B cell (primary cell): ENCODE data around the gene UBE2U. TPM values are rescaled to one million over a fixed set of nuclear protein-coding genes. Genes with fewer than 3 reads are reported as not detected.

Experiments
- ATAC-seq: fragments of 200-7000 bp; cut with Tn5 transposase; one replicate; pipeline ENCODE4 v1.10.0; 2021; ENCODE audit warnings: low read depth, mild to moderate bottlenecking, moderate number of reproducible peaks, moderate library complexity
- CTCF ChIA-PET: fragments of 350-600 bp; sonication (Branson Sonifier 250); formaldehyde crosslinking; loops from one replicate; lab custom pipeline; 2021; ENCODE audit warnings: antibody characterized with exemption, inconsistent platforms; lab: Charles Lee
- POLR2A ChIA-PET: fragments of 350-600 bp; sonication (Branson Sonifier 250); formaldehyde crosslinking; loops from one replicate; lab custom pipeline; 2021; ENCODE audit warnings: antibody characterized with exemption; lab: Charles Lee
- DNase-seq: peaks from one replicate; pipeline ENCODE4 v3.0.0; 2013
- H2AFZ ChIP-seq: 2 replicates; pipeline ENCODE4 v1.6.1; 2012; ENCODE audit warnings: mild to moderate bottlenecking, low read depth, low read length; ENCODE audit not compliant: insufficient read depth, poor library complexity, severe bottlenecking
- H3K27ac ChIP-seq, 2 donors: 1 replicate in 1 of 2; 2 replicates in 1 of 2; pipeline ENCODE4 v1.5.1; 2012 to 2013; ENCODE audit warnings: low read length in 2 of 2, mild to moderate bottlenecking in 2 of 2, moderate library complexity in 1 of 2
- H3K27me3 ChIP-seq, 4 experiments: fragments of 200-600 bp in 1 of 4; sonication (generic) in 1 of 4; replicated peaks in 1 of 4; 1 replicate in 2 of 4; 2 replicates in 2 of 4; pipeline versions ENCODE4 v1.6.1 to v1.7.0; 2013 to 2016; ENCODE audit warnings: low read length in 3 of 4, mild to moderate bottlenecking in 2 of 4, mixed read lengths in 1 of 4, moderate library complexity in 1 of 4; ENCODE audit not compliant: insufficient read depth in 4 of 4, control insufficient read depth in 3 of 4; ENCODE audit errors: control extremely low read depth in 1 of 4
- H3K36me3 ChIP-seq, 2 experiments: replicated peaks in 1 of 2; 1 replicate in 1 of 2; 2 replicates in 1 of 2; pipeline versions ENCODE4 v1.6.1 to v1.7.1; 2013; ENCODE audit warnings: low read length in 1 of 2; ENCODE audit not compliant: insufficient read depth in 2 of 2, control insufficient read depth in 1 of 2; ENCODE audit errors: control extremely low read depth in 1 of 2, extremely low read depth in 1 of 2
- H3K4me1 ChIP-seq, 2 donors: fragments of 200-600 bp in 1 of 2; sonication (generic) in 1 of 2; 1 replicate in 1 of 2; 2 replicates in 1 of 2; pipeline versions ENCODE4 v1.5.1 to v1.6.1; 2013 to 2017; ENCODE audit warnings: low read length in 2 of 2; ENCODE audit not compliant: control insufficient read depth in 2 of 2, insufficient read depth in 2 of 2
- H3K4me2 ChIP-seq: replicated peaks from 2 replicates; pipeline ENCODE3; 2012; ENCODE audit warnings: mild to moderate bottlenecking, low read depth, low read length; ENCODE audit not compliant: poor library complexity, severe bottlenecking
- H3K4me3 ChIP-seq, 5 experiments: fragments of 200-600 bp in 1 of 5; sonication (generic) in 1 of 5; 1 replicate in 3 of 5; 2 replicates in 2 of 5; pipeline versions ENCODE4 v1.5.1 to v1.7.0; 2011 to 2016; ENCODE audit warnings: low read length in 4 of 5, mild to moderate bottlenecking in 4 of 5, low read depth in 2 of 5, control low read depth in 1 of 5, moderate library complexity in 1 of 5; ENCODE audit not compliant: insufficient read depth in 1 of 5; ENCODE audit errors: control extremely low read depth in 1 of 5, extremely low read depth in 1 of 5
- H3K79me2 ChIP-seq: fragments of 200-600 bp; sonication (generic); one replicate; pipeline ENCODE4 v1.6.0; 2016; ENCODE audit warnings: low read length; ENCODE audit not compliant: control insufficient read depth, insufficient read depth
- H3K9ac ChIP-seq: fragments of 200-600 bp; sonication (generic); 2 replicates; pipeline ENCODE4 v1.6.1; 2017; ENCODE audit warnings: mild to moderate bottlenecking, low read length, moderate library complexity
- H3K9me3 ChIP-seq, 3 donors: one replicate each; pipeline versions ENCODE4 v1.6.1 to v1.7.1; 2013; ENCODE audit warnings: low read length in 2 of 3; ENCODE audit not compliant: control insufficient read depth in 2 of 3, insufficient read depth in 1 of 3; ENCODE audit errors: control extremely low read depth in 1 of 3
- H4K20me1 ChIP-seq: 2 replicates; pipeline ENCODE4 v1.6.0; 2012; ENCODE audit warnings: mild to moderate bottlenecking, low read length; ENCODE audit not compliant: insufficient read depth, control insufficient read depth, poor library complexity, severe bottlenecking
- H3K27ac Mint-ChIP-seq: one replicate; pipeline ENCODE4 v1.8.0; 2021; ENCODE audit warnings: mixed read lengths
- H3K27me3 Mint-ChIP-seq: one replicate; pipeline ENCODE4 v1.8.0; 2021; ENCODE audit warnings: mixed read lengths
- H3K4me1 Mint-ChIP-seq: one replicate; pipeline ENCODE4 v1.8.0; 2021; ENCODE audit warnings: mixed read lengths
- H3K4me3 Mint-ChIP-seq: one replicate; pipeline ENCODE4 v1.8.0; 2021; ENCODE audit warnings: mixed read lengths
- H3K9me3 Mint-ChIP-seq: one replicate; pipeline ENCODE4 v1.8.0; 2022; ENCODE audit warnings: mixed read lengths; ENCODE audit not compliant: insufficient read depth
- CTCF ChIP-seq: fragments of 200-600 bp; IDR thresholded peaks from one replicate; pipeline ENCODE4 v1.8.0; 2022; ENCODE audit warnings: antibody characterized with exemption, mild to moderate bottlenecking
- EZH2 ChIP-seq: IDR thresholded peaks from 2 replicates; pipeline ENCODE4 v1.6.1; 2012; ENCODE audit warnings: borderline replicate concordance, low read depth, mild to moderate bottlenecking, moderate library complexity, low read length; ENCODE audit not compliant: insufficient read depth, poor library complexity, severe bottlenecking
- whole genome bisulfite sequencing: methylation state at CpG from one replicate; pipeline ENCODE4 v1.1.5; 2013; ENCODE audit warnings: missing lambda C conversion rate; ENCODE audit not compliant: insufficient coverage; 5-methylcytosine and 5-hydroxymethylcytosine counted together
- intact Hi-C: fragments of 100-400 bp; cut with micrococcal nuclease; formaldehyde crosslinking; loops from one replicate; pipeline ENCODE4 v1.10.0; 2022
- polyA plus RNA-seq: library from polyadenylated mRNA; depleted of rRNA; stranded (reverse); fragments of >200 nt; gene quantifications from 2 replicates; pipeline ENCODE4 v1.2.3, GENCODE V29; 2012
- total RNA-seq, 2 donors: library from RNA; stranded (reverse); fragments of 120-200 nt in 1 of 2; gene quantifications; 1 replicate in 1 of 2; 2 replicates in 1 of 2; pipeline versions ENCODE4 v1.2.3 to v1.2.4, GENCODE V29; 2013 to 2022

UBE2U gene
- total and polyA plus RNA-seq, 2 donors (not counting 1 experiment from before 2014, with no cell fraction given): not detected

- Histone ChIP-seq H3K27me3 (peaks cover 0 to 12% (median 4%) of the 10 kb centered on the region in 4 experiments), H3K4me3 (no peak overlapping the region), H3K4me1 (no peaks in the 10 kb centered on the region), H3K79me2 (no peaks in the 10 kb centered on the region), H3K27ac (no peak overlapping the region), H3K9me3 (no peaks in the 10 kb centered on the region), H2AFZ (no peak overlapping the region), H3K9ac (no peak overlapping the region), H3K4me2 (no peak overlapping the region), H4K20me1 (no peaks in the 10 kb centered on the region), H3K36me3 (no peaks in the 10 kb centered on the region)
- WGBS: no CpG with 5 or more reads among the region's 2 CpGs
- H3K9me3 Mint-ChIP-seq: no peaks in the 10 kb centered on the region
- DNase-seq: no peak
- ChIA-PET POLR2A (no interaction called here), CTCF (no interaction called here)
- H3K4me3 Mint-ChIP-seq: no peak overlapping the region
- TF ChIP-seq CTCF (no peak), EZH2 (no peak)
- H3K4me1 Mint-ChIP-seq: no peaks in the 10 kb centered on the region
- intact Hi-C loops: no loop called here
- peaks cover 36% of the 10 kb centered on the region for H3K27me3 Mint-ChIP-seq
- no peak overlapping the region for H3K27ac Mint-ChIP-seq
- ATAC-seq: no peak
These were observed 91.7 kb downstream of the UBE2U start for GRCh38 chr1:64295136-64295535.

GRCh38 chr1:64295561-64295960, 92.1 kb downstream of the UBE2U start:
- no peaks in the 10 kb centered on the region for H3K9me3 Mint-ChIP-seq
- no peak overlapping the region for H3K4me2 ChIP-seq
- ATAC-seq (no peak), DNase-seq (no peak)
- no peak overlapping the region for H3K27ac Mint-ChIP-seq
- H3K27me3 Mint-ChIP-seq: peaks cover 39% of the 10 kb centered on the region
- no peak overlapping the region for H3K27ac ChIP-seq
- H4K20me1 ChIP-seq: no peaks in the 10 kb centered on the region
- H3K79me2 ChIP-seq: no peaks in the 10 kb centered on the region
- H3K27me3 ChIP-seq: peaks cover 0 to 12% (median 4%) of the 10 kb centered on the region in 4 experiments
- CTCF ChIA-PET: no interaction called here
- POLR2A ChIA-PET: no interaction called here
- H3K4me1 Mint-ChIP-seq: no peaks in the 10 kb centered on the region
- no peak overlapping the region for H3K4me3 Mint-ChIP-seq
- intact Hi-C loops: no loop called here
- H3K4me1 ChIP-seq: no peaks in the 10 kb centered on the region
- no peak overlapping the region for H3K4me3 ChIP-seq
- H3K36me3 ChIP-seq: no peaks in the 10 kb centered on the region
- no peak overlapping the region for H2AFZ ChIP-seq
- no peak overlapping the region for H3K9ac ChIP-seq
- no peaks in the 10 kb centered on the region for H3K9me3 ChIP-seq
- TF ChIP-seq CTCF: no peak
